ENCODE data around the gene KRCC1.
A peak's percentile ranks its signal among the peaks of the same experiment; 100 is the strongest.
"Not testable (repeated sequence)": the region's sequence is repeated elsewhere in the genome, so short reads cannot be mapped to it uniquely, and the experiment has no call there.

The KRCC1 gene

GRCh38 chr2:88005776-88006175 lies 49.8 kb downstream of the KRCC1 start:
- Histone ChIP-seq H3K79me2 (ENCODE audit: insufficient read depth, low read depth) (no peaks in the 10 kb centered on the region), H3K27me3 (ENCODE audit: insufficient read depth, low read depth) (no peaks in the 10 kb centered on the region), H3K4me1 (ENCODE audit: low read depth, poor library complexity, severe bottlenecking) (peaks cover 3% of the 10 kb centered on the region), H3K4me3 (IDR thresholded peaks at IDR 0.05; ENCODE audit: insufficient read depth, low read depth, low read length) (no peak overlapping the region), H3K4me2 (no peak overlapping the region), H3K27ac (no peak overlapping the region), H3K36me3 (ENCODE audit: insufficient read depth) (no peaks in the 10 kb centered on the region), H3K9ac (no peak overlapping the region), H2AFZ (ENCODE audit: low read depth) (no peak overlapping the region), H4K20me1 (ENCODE audit: insufficient read depth) (no peaks in the 10 kb centered on the region)
- no peak for TF ChIP-seq CTCF (conservative IDR thresholded peaks at IDR 0.05; ENCODE audit: low read depth, low read length)

DNA sequence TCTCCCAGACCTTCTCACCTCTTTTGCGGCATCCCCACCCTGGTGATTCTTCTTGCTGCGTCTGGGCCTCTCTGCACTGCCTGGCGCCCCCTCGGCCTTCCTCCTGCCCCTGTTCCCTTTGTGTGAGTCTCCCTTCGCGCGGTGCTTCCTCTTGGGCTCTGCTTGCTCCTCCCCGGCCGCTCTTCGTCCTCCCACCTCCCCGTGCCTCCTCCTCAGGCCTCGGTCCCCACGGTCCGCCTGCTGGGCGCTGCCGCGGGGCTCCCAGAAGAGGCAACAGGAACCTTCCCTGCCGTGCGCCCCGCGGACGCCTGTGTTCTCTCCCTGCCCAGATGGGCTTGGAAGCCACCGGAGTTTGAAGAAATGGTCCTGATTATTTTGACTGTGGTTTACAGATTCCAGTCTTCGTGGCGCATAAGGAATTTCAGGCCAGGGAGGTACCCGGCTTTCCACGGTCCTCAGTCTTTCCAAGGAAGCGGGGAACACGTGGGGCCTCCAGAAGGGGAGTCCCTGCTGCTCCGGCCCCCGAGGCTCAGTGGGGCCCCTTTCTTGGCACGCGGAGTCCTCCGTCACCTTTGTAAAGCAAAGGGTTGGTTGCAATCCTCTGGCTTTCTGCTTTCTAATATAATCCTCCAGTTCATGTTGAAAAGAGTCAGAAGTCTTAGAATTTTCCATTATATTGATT lies 52.4 kb downstream of the KRCC1 start:
- no peak for TF ChIP-seq CTCF (conservative IDR thresholded peaks at IDR 0.05; ENCODE audit: low read depth, low read length)
- H2AFZ ChIP-seq (ENCODE audit: low read depth): no peak overlapping the region
- H3K27me3 ChIP-seq (ENCODE audit: insufficient read depth, low read depth): no peaks in the 10 kb centered on the region
- H3K4me2 ChIP-seq: no peak overlapping the region
- no peak overlapping the region for H3K4me3 ChIP-seq (IDR thresholded peaks at IDR 0.05; ENCODE audit: insufficient read depth, low read depth, low read length)
- no peak overlapping the region for H3K27ac ChIP-seq
- no peaks in the 10 kb centered on the region for H3K79me2 ChIP-seq (ENCODE audit: insufficient read depth, low read depth)
- peaks cover 3% of the 10 kb centered on the region for H3K4me1 ChIP-seq (ENCODE audit: low read depth, poor library complexity, severe bottlenecking)
- H4K20me1 ChIP-seq (ENCODE audit: insufficient read depth): no peaks in the 10 kb centered on the region
- no peaks in the 10 kb centered on the region for H3K36me3 ChIP-seq (ENCODE audit: insufficient read depth)
- H3K9ac ChIP-seq: no peak overlapping the region

DNA sequence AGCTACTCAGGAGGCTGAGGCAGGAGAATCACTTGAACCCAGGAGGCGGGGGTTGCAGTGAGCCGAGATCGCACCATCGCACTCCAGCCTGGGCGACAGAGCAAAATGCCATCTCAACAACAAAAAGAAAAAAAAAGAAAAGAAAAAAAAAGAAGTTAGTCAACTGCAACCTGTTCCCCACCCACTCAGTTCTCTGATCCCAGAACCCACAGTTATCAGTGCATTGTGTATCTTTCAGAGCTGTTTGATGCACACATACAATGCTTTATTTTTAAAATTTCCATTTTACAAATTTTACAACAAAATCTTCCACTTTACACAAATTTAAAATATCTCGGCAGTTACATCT lies 53.2 kb downstream of the KRCC1 start:
- no peaks in the 10 kb centered on the region for H3K27me3 ChIP-seq (ENCODE audit: insufficient read depth, low read depth)
- H4K20me1 ChIP-seq (ENCODE audit: insufficient read depth): no peaks in the 10 kb centered on the region
- H3K4me1 ChIP-seq (ENCODE audit: low read depth, poor library complexity, severe bottlenecking): peaks cover 3% of the 10 kb centered on the region
- H3K4me3 ChIP-seq (IDR thresholded peaks at IDR 0.05; ENCODE audit: insufficient read depth, low read depth, low read length): no peak overlapping the region
- no peak overlapping the region for H3K27ac ChIP-seq
- no peak for TF ChIP-seq CTCF (conservative IDR thresholded peaks at IDR 0.05; ENCODE audit: low read depth, low read length)
- H2AFZ ChIP-seq (ENCODE audit: low read depth): peak overlapping the region; percentile 16; the same call in 1 of the 2 replicates
- H3K9ac ChIP-seq: no peak overlapping the region
- no peaks in the 10 kb centered on the region for H3K36me3 ChIP-seq (ENCODE audit: insufficient read depth)
- H3K79me2 ChIP-seq (ENCODE audit: insufficient read depth, low read depth): no peaks in the 10 kb centered on the region
- 0 out of 2 replicates have a peak overlapping the region, but pooled peaks have one; percentile 14 for H3K4me2 ChIP-seq

DNA sequence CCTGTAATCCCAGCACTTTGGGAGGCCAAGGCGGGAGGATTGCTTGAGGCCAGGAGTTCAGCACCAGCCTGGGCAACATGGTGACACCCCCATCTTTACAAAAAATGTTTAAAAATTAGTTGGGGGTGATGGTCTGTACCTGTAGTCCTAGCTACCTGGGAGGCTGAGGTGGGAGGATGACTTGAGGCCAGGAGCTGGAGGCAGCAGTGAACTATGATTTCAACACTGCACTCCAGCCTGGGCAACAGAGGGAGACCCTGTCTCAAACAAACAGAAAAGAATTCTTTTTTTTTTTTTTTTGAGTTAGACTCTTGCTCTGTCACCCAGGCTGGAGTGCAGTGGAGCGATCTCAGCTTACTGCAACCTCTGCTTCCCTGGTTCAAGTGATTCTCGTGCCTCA lies 55.1 kb downstream of the KRCC1 start:
- not testable (repeated sequence) for H3K4me2 ChIP-seq; H2AFZ ChIP-seq (ENCODE audit: low read depth); H3K4me3 ChIP-seq (IDR thresholded peaks at IDR 0.05; ENCODE audit: insufficient read depth, low read depth, low read length); H3K4me1 ChIP-seq (ENCODE audit: low read depth, poor library complexity, severe bottlenecking); H3K79me2 ChIP-seq (ENCODE audit: insufficient read depth, low read depth); H3K27ac ChIP-seq; H3K9ac ChIP-seq; H4K20me1 ChIP-seq (ENCODE audit: insufficient read depth); H3K36me3 ChIP-seq (ENCODE audit: insufficient read depth); H3K27me3 ChIP-seq (ENCODE audit: insufficient read depth, low read depth)

- Histone ChIP-seq H3K27me3 (ENCODE audit: insufficient read depth, low read depth) (no peaks in the 10 kb centered on the region), H3K9ac (no peak overlapping the region), H3K36me3 (ENCODE audit: insufficient read depth) (no peaks in the 10 kb centered on the region), H3K4me1 (ENCODE audit: low read depth, poor library complexity, severe bottlenecking) (no peaks in the 10 kb centered on the region), H3K79me2 (ENCODE audit: insufficient read depth, low read depth) (no peaks in the 10 kb centered on the region), H3K4me2 (no peak overlapping the region), H3K27ac (no peak overlapping the region), H4K20me1 (ENCODE audit: insufficient read depth) (no peaks in the 10 kb centered on the region), H3K4me3 (IDR thresholded peaks at IDR 0.05; ENCODE audit: insufficient read depth, low read depth, low read length) (no peak overlapping the region), H2AFZ (ENCODE audit: low read depth) (no peak overlapping the region)
- TF ChIP-seq CTCF (conservative IDR thresholded peaks at IDR 0.05; ENCODE audit: low read depth, low read length): no peak
Observed at GRCh38 chr2:87996570-87996969, 59.0 kb downstream of the KRCC1 start.

Data from KMS-11 (cell line).